ENCODE measurements around the gene KCNC3.

The KCNC3 gene

DNA sequence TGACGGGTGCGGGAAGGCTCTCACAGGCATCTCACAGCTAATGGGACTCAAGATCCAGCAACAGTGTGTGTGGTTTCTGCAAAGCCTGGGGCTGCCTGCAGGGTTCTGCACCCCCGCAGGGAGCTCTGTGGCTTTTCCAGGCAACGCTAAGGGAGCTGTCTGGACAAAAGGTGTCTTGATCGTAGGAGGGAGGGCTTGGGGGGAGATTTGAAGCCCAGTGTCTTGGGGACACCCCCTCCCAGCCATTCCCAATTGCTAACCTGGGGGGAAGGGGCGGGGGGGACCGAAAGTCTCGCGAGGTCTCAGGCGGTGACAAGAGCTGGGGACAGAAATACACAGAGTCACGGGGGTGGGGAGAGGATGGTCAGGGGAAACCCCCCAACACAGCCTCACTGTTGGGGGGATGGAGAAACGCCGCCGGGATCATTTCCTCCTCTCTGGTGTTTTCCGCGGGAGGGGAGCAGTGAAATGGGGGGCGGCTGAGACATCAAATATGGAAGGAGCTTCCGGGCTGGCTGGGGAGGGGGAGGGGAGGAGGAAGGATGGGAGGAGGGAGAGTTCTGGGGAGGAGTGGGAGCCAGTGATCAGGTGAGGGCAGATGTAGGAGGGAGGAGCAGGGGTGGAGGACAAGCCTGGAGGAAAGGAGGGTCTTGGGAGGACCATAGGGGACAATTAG lies 13.3 kb downstream of the KCNC3 start:
- TF ChIP-seq, protein P1, sequence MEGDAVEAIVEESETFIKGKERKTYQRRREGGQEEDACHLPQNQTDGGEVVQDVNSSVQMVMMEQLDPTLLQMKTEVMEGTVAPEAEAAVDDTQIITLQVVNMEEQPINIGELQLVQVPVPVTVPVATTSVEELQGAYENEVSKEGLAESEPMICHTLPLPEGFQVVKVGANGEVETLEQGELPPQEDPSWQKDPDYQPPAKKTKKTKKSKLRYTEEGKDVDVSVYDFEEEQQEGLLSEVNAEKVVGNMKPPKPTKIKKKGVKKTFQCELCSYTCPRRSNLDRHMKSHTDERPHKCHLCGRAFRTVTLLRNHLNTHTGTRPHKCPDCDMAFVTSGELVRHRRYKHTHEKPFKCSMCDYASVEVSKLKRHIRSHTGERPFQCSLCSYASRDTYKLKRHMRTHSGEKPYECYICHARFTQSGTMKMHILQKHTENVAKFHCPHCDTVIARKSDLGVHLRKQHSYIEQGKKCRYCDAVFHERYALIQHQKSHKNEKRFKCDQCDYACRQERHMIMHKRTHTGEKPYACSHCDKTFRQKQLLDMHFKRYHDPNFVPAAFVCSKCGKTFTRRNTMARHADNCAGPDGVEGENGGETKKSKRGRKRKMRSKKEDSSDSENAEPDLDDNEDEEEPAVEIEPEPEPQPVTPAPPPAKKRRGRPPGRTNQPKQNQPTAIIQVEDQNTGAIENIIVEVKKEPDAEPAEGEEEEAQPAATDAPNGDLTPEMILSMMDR (IDR thresholded peaks at IDR 0.05; ENCODE audit: extremely low read depth, insufficient read depth, missing control alignments), result no peak
- DNase-seq (ENCODE audit: low spot score), result peak; percentile 86
- in situ Hi-C loops (cut with MboI; ENCODE audit: low pct_unique_long_range_greater_than_20kb, low sequenced_read_pairs, unreplicated experiment), result no loop called here

DNA sequence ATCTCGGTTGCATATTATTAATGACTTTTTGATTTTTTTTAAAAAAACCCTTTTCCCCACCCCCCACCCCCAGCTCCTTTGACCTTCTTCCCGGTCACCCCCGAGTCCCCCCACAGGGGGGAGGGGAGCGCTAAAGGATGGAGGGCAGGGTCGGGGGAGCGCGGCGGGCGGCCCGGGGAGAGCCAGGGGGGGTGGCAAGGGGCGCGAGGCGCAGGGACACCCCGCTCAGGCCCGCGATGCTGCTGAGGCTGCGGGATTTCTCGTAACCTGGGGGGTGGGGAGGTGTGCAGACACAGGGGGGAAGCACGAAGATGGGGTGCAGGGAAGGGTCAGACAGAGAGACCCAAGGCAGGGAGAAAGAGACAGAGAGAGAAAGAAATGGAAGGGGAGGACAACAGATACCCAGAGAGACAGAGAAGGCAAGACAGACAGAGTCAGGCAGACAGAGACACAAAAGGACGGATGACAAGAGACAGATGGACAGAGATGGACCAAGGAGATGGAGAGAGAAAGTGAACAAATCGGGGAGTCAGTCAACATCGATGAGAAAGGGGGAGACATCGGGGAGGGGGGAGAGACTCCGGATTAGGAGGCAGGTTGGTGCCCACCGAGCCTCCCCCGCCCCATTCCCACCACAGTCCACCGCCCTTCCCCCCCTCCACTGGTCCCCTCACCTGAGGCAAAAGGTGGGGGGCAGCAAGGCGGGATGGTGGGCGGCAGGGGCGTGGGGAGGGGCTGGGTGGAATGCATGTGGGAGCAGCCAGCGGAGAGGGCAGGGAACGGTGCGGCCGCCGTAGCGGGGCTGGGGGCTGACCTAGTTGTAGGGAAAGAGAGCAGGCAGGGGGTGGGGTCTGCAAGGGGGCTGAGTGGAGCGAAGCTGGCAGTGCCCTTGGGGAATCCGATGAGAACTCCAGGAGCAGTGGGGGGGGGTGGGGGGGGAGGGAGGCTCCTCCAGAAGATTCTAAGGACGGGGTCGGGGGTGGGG lies 14.2 kb downstream of the KCNC3 start:
- in situ Hi-C loops (cut with MboI; ENCODE audit: low pct_unique_long_range_greater_than_20kb, low sequenced_read_pairs, unreplicated experiment), result no loop called here
- DNase-seq (ENCODE audit: low spot score), result no peak
- TF ChIP-seq, protein P1 (IDR thresholded peaks at IDR 0.05; ENCODE audit: extremely low read depth, insufficient read depth, missing control alignments), result no peak

DNA sequence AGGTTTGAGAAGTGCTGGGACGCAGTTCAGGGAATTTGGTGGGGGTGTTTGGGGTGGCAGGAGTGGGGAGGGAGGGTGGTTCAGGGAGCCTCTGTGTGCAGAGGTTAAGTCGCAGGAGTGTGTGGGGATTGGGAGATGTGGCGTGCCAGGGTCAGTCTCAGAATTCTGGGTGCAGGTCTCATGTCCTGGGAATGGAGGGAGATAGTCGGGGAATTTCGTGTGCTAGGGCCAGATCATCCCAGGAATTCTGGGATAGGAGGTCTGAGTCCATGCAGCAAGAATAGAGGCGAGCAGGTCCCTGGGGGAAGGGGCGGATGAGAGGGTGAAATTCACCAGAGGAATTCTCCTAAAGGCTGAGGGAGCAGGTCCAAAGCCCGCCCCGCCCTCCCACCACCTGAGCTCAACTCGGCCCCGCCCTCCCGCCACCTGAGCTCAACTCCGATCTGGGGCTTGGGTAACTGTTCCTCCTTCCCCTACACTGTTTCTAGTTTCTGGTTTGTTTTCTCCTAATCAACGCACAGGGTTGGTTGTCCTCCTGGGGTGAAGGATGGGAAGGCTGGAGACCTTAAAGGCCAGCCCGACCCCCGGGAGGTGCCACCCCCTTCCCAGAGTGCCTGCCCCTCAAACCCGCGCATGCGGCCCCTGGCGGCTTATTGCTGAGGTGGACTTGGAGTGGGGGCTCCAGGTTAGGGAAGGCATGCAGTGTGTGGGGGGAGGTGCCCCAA lies 15.2 kb downstream of the KCNC3 start:
- no peak for DNase-seq (ENCODE audit: low spot score)
- in situ Hi-C loops (cut with MboI; ENCODE audit: low pct_unique_long_range_greater_than_20kb, low sequenced_read_pairs, unreplicated experiment), result no loop called here
- TF ChIP-seq, protein P1 (IDR thresholded peaks at IDR 0.05; ENCODE audit: extremely low read depth, insufficient read depth, missing control alignments), result no peak

DNA sequence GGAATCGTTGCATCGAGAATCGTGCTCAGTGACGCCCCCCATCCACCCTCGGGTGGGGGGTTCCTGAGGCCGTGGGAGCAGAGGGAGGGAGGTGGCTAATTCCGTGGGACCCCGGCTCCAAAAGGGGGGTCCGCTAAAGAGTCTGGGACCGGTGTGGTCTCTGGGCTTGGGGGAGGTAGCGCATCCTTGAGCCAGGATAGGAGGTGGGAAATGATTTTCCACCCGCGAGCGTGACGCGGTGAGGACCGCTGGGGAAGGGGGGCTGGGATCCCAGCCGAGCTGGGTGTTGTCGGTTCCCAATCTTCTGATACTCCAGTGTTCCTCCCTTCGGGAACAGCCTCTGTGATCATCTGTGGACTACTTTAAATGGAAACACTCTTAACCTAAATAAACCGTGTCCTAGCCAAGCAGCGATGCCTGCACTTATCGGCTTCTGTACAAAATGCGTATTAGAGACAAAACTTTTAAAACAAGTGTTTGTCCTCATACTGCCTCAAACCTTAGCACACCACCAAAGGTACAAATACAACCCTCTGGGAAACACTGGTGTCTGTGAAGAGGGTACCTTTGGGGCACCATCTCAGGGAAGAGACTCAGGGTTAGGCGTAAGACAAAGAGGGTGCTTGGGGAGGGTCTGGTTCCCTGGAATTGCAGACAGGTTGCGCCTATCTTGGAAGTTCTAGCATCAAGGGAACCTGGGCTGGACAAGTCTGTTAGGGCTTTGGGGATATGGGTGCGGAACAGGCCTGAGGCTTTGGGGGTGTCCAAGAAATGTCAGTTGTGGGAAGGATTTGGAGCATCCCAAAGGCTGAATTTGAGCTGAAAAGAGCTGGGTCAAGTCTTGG lies 16.0 kb downstream of the KCNC3 start:
- TF ChIP-seq, protein P1 (IDR thresholded peaks at IDR 0.05; ENCODE audit: extremely low read depth, insufficient read depth, missing control alignments), result no peak
- in situ Hi-C loops (cut with MboI; ENCODE audit: low pct_unique_long_range_greater_than_20kb, low sequenced_read_pairs, unreplicated experiment), result no loop called here
- DNase-seq (ENCODE audit: low spot score), result no peak

DNA sequence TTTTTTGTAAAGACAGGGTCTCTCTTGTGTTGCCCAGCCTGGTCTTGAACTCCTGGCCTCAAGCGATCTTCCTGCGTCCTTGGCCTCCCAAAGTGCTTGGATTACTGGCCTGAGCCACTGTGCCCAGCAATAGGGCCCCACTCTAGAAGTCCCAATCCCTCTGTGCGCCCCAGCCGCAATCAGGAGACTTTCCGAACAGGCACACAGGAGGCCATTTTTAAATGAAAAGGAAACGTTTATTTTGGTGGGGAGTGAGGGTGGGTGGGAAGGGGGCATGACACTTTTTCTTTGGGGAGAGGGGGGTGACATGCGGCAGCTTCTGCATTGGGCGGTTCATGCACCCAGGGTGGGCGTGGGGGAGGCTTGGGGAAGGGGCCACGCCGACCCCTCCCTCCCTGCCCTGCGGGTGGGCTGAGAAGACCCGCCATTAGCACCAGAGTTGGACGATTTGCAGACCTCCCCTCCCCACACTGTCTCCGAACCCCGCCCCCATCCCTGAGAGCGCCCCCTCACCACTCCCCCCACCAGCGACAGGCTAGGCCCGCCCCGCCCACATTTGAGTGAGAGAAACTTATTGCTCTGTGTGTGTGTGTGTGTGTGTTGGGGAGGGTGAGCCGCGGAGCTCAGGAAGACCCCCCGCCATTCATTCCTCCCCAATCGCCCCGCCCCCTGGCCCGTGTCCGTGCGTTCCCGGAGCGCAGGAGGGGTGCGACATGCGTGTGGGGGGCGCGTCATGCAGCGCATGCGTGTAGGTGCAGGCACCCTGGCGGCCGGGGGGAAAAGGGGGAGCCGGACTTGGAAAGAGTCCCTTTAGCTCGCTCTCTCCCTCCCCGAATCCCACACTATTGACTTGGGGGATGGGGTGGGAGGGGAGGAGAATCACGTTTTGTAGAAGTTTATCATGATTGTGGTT lies 17.2 kb downstream of the KCNC3 start:
- in situ Hi-C loops (cut with MboI; ENCODE audit: low pct_unique_long_range_greater_than_20kb, low sequenced_read_pairs, unreplicated experiment), result no loop called here
- TF ChIP-seq, protein P1 (IDR thresholded peaks at IDR 0.05; ENCODE audit: extremely low read depth, insufficient read depth, missing control alignments), result no peak
- no peak for DNase-seq (ENCODE audit: low spot score)

Data from GM13977 (cell line).